Stomach (tissue), 9 donors: ENCODE measurements around the gene LYVE1. TPM values are rescaled to one million over a fixed set of nuclear protein-coding genes. Genes with fewer than 3 reads are reported as not detected.
A peak's percentile ranks its signal among the peaks of the same experiment; 100 is the strongest.

Source experiments
- DNase-seq, 2 donors: peaks; one replicate each; pipeline versions ENCODE4 v3.0.0 to v3.0.0-alpha.2; 2013 to 2019
- H3K27ac ChIP-seq, 5 donors: fragments of 200-600 bp in 4 of 5; sonication (generic) in 4 of 5; one replicate each; pipeline ENCODE4 v1.5.1; 2013 to 2019; ENCODE audit warnings: mild to moderate bottlenecking in 1 of 5, moderate library complexity in 1 of 5
- H3K27me3 ChIP-seq, 3 donors: fragments of 200-600 bp; sonication (generic); one replicate each; pipeline ENCODE4 v1.5.1; 2017 to 2019; ENCODE audit warnings: mixed run types in 1 of 3
- H3K36me3 ChIP-seq, 4 donors: fragments of 200-600 bp; sonication (generic); 1 replicate in 3 of 4; 2 replicates in 1 of 4; pipeline ENCODE4 v1.5.1; 2016 to 2019
- H3K4me1 ChIP-seq, 4 donors: fragments of 200-600 bp; sonication (generic); one replicate each; pipeline ENCODE4 v1.5.1; 2016 to 2019
- H3K4me3 ChIP-seq, 4 donors: fragments of 200-600 bp; sonication (generic) in 3 of 4; one replicate each; pipeline ENCODE4 v1.5.1; 2016 to 2019; ENCODE audit warnings: mild to moderate bottlenecking in 1 of 4
- H3K9me3 ChIP-seq, 4 donors: fragments of 200-600 bp; sonication (generic); one replicate each; pipeline ENCODE4 v1.5.1; 2016 to 2019
- CTCF ChIP-seq, 7 experiments: fragments of 450-650 bp in 4 of 7; fragments of 200-600 bp in 3 of 7; sonication (generic) in 3 of 7; IDR thresholded peaks; one replicate each; pipeline ENCODE4 v1.5.1; 2016 to 2019; ENCODE audit warnings: antibody characterized with exemption in 7 of 7, control low read depth in 2 of 7, mild to moderate bottlenecking in 1 of 7
- EP300 ChIP-seq: sonication (generic); formaldehyde crosslinking; IDR thresholded peaks from one replicate; pipeline ENCODE4 v1.6.1; 2017; ENCODE audit warnings: antibody characterized with exemption
- POLR2A ChIP-seq, 4 donors: fragments of 450-650 bp; IDR thresholded peaks; one replicate each; pipeline ENCODE4 v1.6.1; 2016; ENCODE audit warnings: antibody characterized with exemption in 4 of 4, control low read depth in 2 of 4, mild to moderate bottlenecking in 1 of 4, moderate library complexity in 1 of 4
- POLR2AphosphoS5 ChIP-seq, 3 donors: sonication (generic); formaldehyde crosslinking; IDR thresholded peaks; one replicate each; pipeline ENCODE4 v1.6.1; 2016; ENCODE audit warnings: antibody characterized with exemption in 3 of 3
- WGBS, 5 donors: extraction: QIAGEN DNeasy Blood & Tissue Kit in 3 of 5; methylation state at CpG; one replicate each; pipeline versions ENCODE4 v1.1.5 to v1.1.7; 2013 to 2018; 5-methylcytosine and 5-hydroxymethylcytosine counted together
- intact Hi-C: fragments of 100-400 bp; cut with DNase I; formaldehyde crosslinking; loops from one replicate; pipeline ENCODE4 v1.15.1; 2023; ENCODE audit warnings: low total_unique reads
- polyA plus RNA-seq, 3 donors: library from polyadenylated mRNA; stranded (reverse); fragments of 200-250 nt; gene quantifications; one replicate each; pipeline ENCODE4 v1.2.3, GENCODE V29; 2013
- total RNA-seq, 5 donors: library from RNA; depleted of rRNA; stranded (reverse); fragments of >200 nt; gene quantifications; one replicate each; pipeline versions ENCODE4 v1.1.0 to v1.2.3, GENCODE V29; 2014 to 2016
- donor health status: healthy with polysubstance abuse.
- donor health status: Bipolar disorder and iron deficiency.
- donor health status: healthy.

The LYVE1 gene
- total and polyA plus RNA-seq, 8 donors, result 5.2 to 149 (median 12.6) TPM

GRCh38 chr11:10602366-10602765, 33.9 kb upstream of the LYVE1 start:
- no peaks in the 10 kb centered on the region for H3K9me3 ChIP-seq
- H3K4me3 ChIP-seq, result no peak overlapping the region
- no peak for TF ChIP-seq EP300
- TF ChIP-seq POLR2AphosphoS5 (IDR thresholded peaks at IDR 0.05), result no peak
- no peak for TF ChIP-seq POLR2A (IDR thresholded peaks at IDR 0.05)
- no peak for TF ChIP-seq CTCF (IDR thresholded peaks at IDR 0.05)
- 87 to 92% (median 90%) methylated on average over 7 of the region's 7 CpGs for WGBS, 5 donors
- H3K27me3 ChIP-seq, result no peaks in the 10 kb centered on the region
- peaks cover 9 to 88% (median 21%) of the 10 kb centered on the region in 4 donors for H3K4me1 ChIP-seq
- no peak for DNase-seq
- H3K27ac ChIP-seq, result peak overlapping the region in 4 of 5 donors; percentile 27 to 90 (median 84)
- intact Hi-C loops, result no loop called here
- H3K36me3 ChIP-seq, result peaks cover 0 to 26% (median 7%) of the 10 kb centered on the region in 4 donors

GRCh38 chr11:10601837-10602236, 33.4 kb upstream of the LYVE1 start:
- peaks cover 9 to 84% (median 18%) of the 10 kb centered on the region in 4 donors for H3K4me1 ChIP-seq
- peak overlapping the region in 4 of 5 donors; percentile 27 to 90 (median 84) for H3K27ac ChIP-seq
- no peaks in the 10 kb centered on the region for H3K9me3 ChIP-seq
- H3K36me3 ChIP-seq, result peaks cover 0 to 25% (median 7%) of the 10 kb centered on the region in 4 donors
- intact Hi-C loops, result no loop called here
- no peaks in the 10 kb centered on the region for H3K27me3 ChIP-seq
- H3K4me3 ChIP-seq, result no peak overlapping the region
- WGBS, 5 donors, result 63 to 85% (median 73%) methylated on average over 5 to 6 of the region's 6 CpGs
- DNase-seq, result no peak
- TF ChIP-seq POLR2A (IDR thresholded peaks at IDR 0.05) (no peak), EP300 (no peak), POLR2AphosphoS5 (IDR thresholded peaks at IDR 0.05) (no peak), CTCF (IDR thresholded peaks at IDR 0.05) (no peak)

GRCh38 chr11:10600570-10601248, 32.2 kb upstream of the LYVE1 start:
- no peak overlapping the region for H3K4me3 ChIP-seq
- intact Hi-C loops, result no loop called here
- peaks cover 0 to 22% (median 7%) of the 10 kb centered on the region in 4 donors for H3K36me3 ChIP-seq
- H3K4me1 ChIP-seq, result peaks cover 9 to 76% (median 17%) of the 10 kb centered on the region in 4 donors
- 81 to 92% (median 88%) methylated on average over 11 of the region's 11 CpGs for WGBS, 5 donors
- no peaks in the 10 kb centered on the region for H3K27me3 ChIP-seq
- no peak for TF ChIP-seq EP300
- TF ChIP-seq POLR2A (IDR thresholded peaks at IDR 0.05), result no peak
- no peak for TF ChIP-seq CTCF (IDR thresholded peaks at IDR 0.05)
- no peak for TF ChIP-seq POLR2AphosphoS5 (IDR thresholded peaks at IDR 0.05)
- no peak for DNase-seq
- no peaks in the 10 kb centered on the region for H3K9me3 ChIP-seq
- peak overlapping the region in 4 of 5 donors; percentile 59 to 90 (median 84) for H3K27ac ChIP-seq

GRCh38 chr11:10599388-10600175, 31.1 kb upstream of the LYVE1 start:
- intact Hi-C loops, result no loop called here
- WGBS, 5 donors, result 68 to 81% (median 79%) methylated on average over 6 of the region's 6 CpGs
- H3K27ac ChIP-seq, result peak overlapping the region in 4 of 5 donors; percentile 59 to 90 (median 84)

More at GRCh38 chr11:10599388-10600175, 31.1 kb upstream of the LYVE1 start:
- Histone ChIP-seq H3K27me3 (no peaks in the 10 kb centered on the region), H3K36me3 (peaks cover 0 to 22% (median 7%) of the 10 kb centered on the region in 4 donors), H3K9me3 (no peaks in the 10 kb centered on the region), H3K4me3 (no peak overlapping the region), H3K4me1 (peaks cover 4 to 64% (median 15%) of the 10 kb centered on the region in 4 donors)
- peak; percentile 28 to 64 (median 52) for TF ChIP-seq POLR2AphosphoS5 (IDR thresholded peaks at IDR 0.05)
- TF ChIP-seq POLR2A (IDR thresholded peaks at IDR 0.05), result no peak
- DNase-seq, result peak in 1 of 2 donors; percentile 25
